DMS114 treated with DMSO at 0.1 percent for 48 hours (cell line): ENCODE measurements around the gene SLC31A2.
"Not testable (repeated sequence)": the region's sequence is repeated elsewhere in the genome, so short reads cannot be mapped to it uniquely, and the experiment has no call there.

Experiments used
- DNase-seq: peaks from one replicate; lab custom pipeline; 2025; ENCODE audit not compliant: unreplicated experiment; lab: John Stamatoyannopoulos, UW

Gene SLC31A2

GRCh38 chr9:113149561-113149960 is 1.2 kb upstream of the SLC31A2 start:
- DNase-seq = not testable (repeated sequence)

GRCh38 chr9:113151696-113152630 is 1.2 kb downstream of the SLC31A2 start:
- DNase-seq = no peak

- no peak for DNase-seq
Measured at GRCh38 chr9:113152699-113153098, 1.9 kb downstream of the SLC31A2 start.

GRCh38 chr9:113153599-113153998 is 2.8 kb downstream of the SLC31A2 start:
- DNase-seq = no peak

GRCh38 chr9:113154471-113154870 is 3.7 kb downstream of the SLC31A2 start:
- no peak for DNase-seq

- no peak for DNase-seq
Measured at GRCh38 chr9:113154946-113155345, 4.1 kb downstream of the SLC31A2 start.

GRCh38 chr9:113155911-113156588 is 5.2 kb downstream of the SLC31A2 start:
- DNase-seq = no peak

- DNase-seq = no peak
Measured at GRCh38 chr9:113156880-113157279, 6.1 kb downstream of the SLC31A2 start.

- DNase-seq = no peak
Measured at GRCh38 chr9:113158446-113158845, 7.6 kb downstream of the SLC31A2 start.

- DNase-seq = no peak
Measured at GRCh38 chr9:113160571-113160970, 9.8 kb downstream of the SLC31A2 start.

GRCh38 chr9:113163001-113163400 is 12.2 kb downstream of the SLC31A2 start:
- DNase-seq = no peak

- no peak for DNase-seq
Measured at GRCh38 chr9:113164536-113165300, 13.9 kb downstream of the SLC31A2 start.

- no peak for DNase-seq
Measured at GRCh38 chr9:113166039-113166438, 15.2 kb downstream of the SLC31A2 start.

- DNase-seq = no peak
Measured at GRCh38 chr9:113168809-113169208, 18.0 kb downstream of the SLC31A2 start.

GRCh38 chr9:113173341-113173740 is 22.5 kb downstream of the SLC31A2 start:
- no peak for DNase-seq

- DNase-seq = no peak
Measured at GRCh38 chr9:113176803-113177202, 26.0 kb downstream of the SLC31A2 start.

- no peak for DNase-seq
Measured at GRCh38 chr9:113177251-113177650, 26.4 kb downstream of the SLC31A2 start.

- DNase-seq = no peak
Measured at GRCh38 chr9:113178087-113178486, 27.3 kb downstream of the SLC31A2 start.

GRCh38 chr9:113179839-113180238 is 29.0 kb downstream of the SLC31A2 start:
- DNase-seq = no peak

GRCh38 chr9:113181165-113181564 is 30.4 kb downstream of the SLC31A2 start:
- no peak for DNase-seq

GRCh38 chr9:113183956-113184488 is 33.2 kb downstream of the SLC31A2 start:
- no peak for DNase-seq
